Ovary (tissue), 3 donors: ENCODE measurements around the gene DRD4.

ENCODE experiments used
- POLR2A ChIP-seq: fragments of 450-650 bp; IDR thresholded peaks from one replicate; pipeline ENCODE4 v1.6.1; 2017; ENCODE audit warnings: antibody characterized with exemption, mild to moderate bottlenecking, moderate library complexity
- TF ChIP-seq, protein P1 (sequence below), 3 donors: fragments of 450-650 bp in 2 of 3; fragments of 200-600 bp in 1 of 3; IDR thresholded peaks; one replicate each; pipeline versions ENCODE4 v1.5.1 to v1.8.0; 2016 to 2022; ENCODE audit warnings: antibody characterized with exemption in 3 of 3, mild to moderate bottlenecking in 1 of 3
- donor health status: DM: no; HTN: no; CAD: no.

DNA sequence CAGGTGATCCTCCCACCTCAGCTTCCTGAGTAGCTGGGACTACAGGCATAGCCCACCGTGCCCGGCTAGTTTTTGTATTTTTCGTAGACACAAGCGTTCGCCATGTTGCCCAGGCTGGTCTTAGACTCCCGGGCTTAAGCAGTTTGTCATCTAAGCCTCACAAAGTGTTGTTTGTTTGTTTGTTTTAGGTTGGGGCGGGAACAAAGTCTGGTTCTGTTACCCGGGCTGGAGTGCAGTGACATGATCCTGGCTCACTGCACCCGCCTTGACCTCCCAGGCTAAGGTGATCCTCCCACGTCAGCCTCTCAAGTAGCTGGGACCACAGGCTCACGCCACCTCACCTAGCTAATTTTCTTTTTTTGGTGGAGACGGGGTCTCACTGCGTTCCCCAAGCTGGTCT, 33.9 kb upstream of the DRD4 start:
- TF ChIP-seq, protein P1, sequence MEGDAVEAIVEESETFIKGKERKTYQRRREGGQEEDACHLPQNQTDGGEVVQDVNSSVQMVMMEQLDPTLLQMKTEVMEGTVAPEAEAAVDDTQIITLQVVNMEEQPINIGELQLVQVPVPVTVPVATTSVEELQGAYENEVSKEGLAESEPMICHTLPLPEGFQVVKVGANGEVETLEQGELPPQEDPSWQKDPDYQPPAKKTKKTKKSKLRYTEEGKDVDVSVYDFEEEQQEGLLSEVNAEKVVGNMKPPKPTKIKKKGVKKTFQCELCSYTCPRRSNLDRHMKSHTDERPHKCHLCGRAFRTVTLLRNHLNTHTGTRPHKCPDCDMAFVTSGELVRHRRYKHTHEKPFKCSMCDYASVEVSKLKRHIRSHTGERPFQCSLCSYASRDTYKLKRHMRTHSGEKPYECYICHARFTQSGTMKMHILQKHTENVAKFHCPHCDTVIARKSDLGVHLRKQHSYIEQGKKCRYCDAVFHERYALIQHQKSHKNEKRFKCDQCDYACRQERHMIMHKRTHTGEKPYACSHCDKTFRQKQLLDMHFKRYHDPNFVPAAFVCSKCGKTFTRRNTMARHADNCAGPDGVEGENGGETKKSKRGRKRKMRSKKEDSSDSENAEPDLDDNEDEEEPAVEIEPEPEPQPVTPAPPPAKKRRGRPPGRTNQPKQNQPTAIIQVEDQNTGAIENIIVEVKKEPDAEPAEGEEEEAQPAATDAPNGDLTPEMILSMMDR (IDR thresholded peaks at IDR 0.05) = no peak
- no peak for TF ChIP-seq POLR2A
